HG03457 (cell line): ENCODE measurements around the gene TIMM21.
A peak's percentile ranks its signal among the peaks of the same experiment; 100 is the strongest.

Experiments used
- ATAC-seq: cut with Tn5 transposase; IDR thresholded peaks from one replicate; pipeline ENCODE4 v1.9.1; 2021; ENCODE audit warnings: moderate number of reproducible peaks; ENCODE audit not compliant: unreplicated experiment

The TIMM21 gene

GRCh38 chr18:74147779-74148542 lies at the start of gene TIMM21, which contains the start of gene FBXO15:
Gene TIMM21, plus strand, starts transcription at chr18:74148523. Its CDS starts 286 bp downstream, at chr18:74148809.
Gene FBXO15, minus strand, starts transcription at chr18:74147834. Its CDS starts 49 bp downstream, at chr18:74147785.
- ATAC-seq = peak; percentile 90

- ATAC-seq = no peak
Measured at GRCh38 chr18:74108460-74108859, 39.9 kb upstream of the TIMM21 start.

- no peak for ATAC-seq
Measured at GRCh38 chr18:74110149-74110548, 38.2 kb upstream of the TIMM21 start.

- ATAC-seq = no peak
Measured at GRCh38 chr18:74110976-74111375, 37.3 kb upstream of the TIMM21 start.

GRCh38 chr18:74113711-74114110 lies 34.6 kb upstream of the TIMM21 start:
- ATAC-seq = no peak

GRCh38 chr18:74114116-74114515 lies 34.2 kb upstream of the TIMM21 start:
- no peak for ATAC-seq

GRCh38 chr18:74115046-74115445 lies 33.3 kb upstream of the TIMM21 start:
- no peak for ATAC-seq

GRCh38 chr18:74116633-74117554 lies 31.4 kb upstream of the TIMM21 start:
- ATAC-seq = no peak

GRCh38 chr18:74123200-74123599 lies 25.1 kb upstream of the TIMM21 start:
- ATAC-seq = no peak

GRCh38 chr18:74124642-74125041 lies 23.7 kb upstream of the TIMM21 start:
- no peak for ATAC-seq

- ATAC-seq = no peak
Measured at GRCh38 chr18:74126684-74127655, 21.4 kb upstream of the TIMM21 start.

- ATAC-seq = no peak
Measured at GRCh38 chr18:74128159-74128558, 20.2 kb upstream of the TIMM21 start.

GRCh38 chr18:74131124-74131523 lies 17.2 kb upstream of the TIMM21 start:
- ATAC-seq = no peak

GRCh38 chr18:74132201-74132600 lies 16.1 kb upstream of the TIMM21 start:
- no peak for ATAC-seq

- ATAC-seq = no peak
Measured at GRCh38 chr18:74137920-74138538, 10.3 kb upstream of the TIMM21 start.

- no peak for ATAC-seq
Measured at GRCh38 chr18:74139411-74139810, 8.9 kb upstream of the TIMM21 start.

GRCh38 chr18:74139888-74140287 lies 8.4 kb upstream of the TIMM21 start:
- ATAC-seq = no peak

GRCh38 chr18:74140582-74140981 lies 7.7 kb upstream of the TIMM21 start:
- no peak for ATAC-seq

- ATAC-seq = no peak
Measured at GRCh38 chr18:74141667-74142066, 6.7 kb upstream of the TIMM21 start.

GRCh38 chr18:74142252-74142651 lies 6.1 kb upstream of the TIMM21 start:
- ATAC-seq = no peak
